SU-DHL-6 (cell line): ENCODE data around the gene TBC1D8B.

Experiments used
- EZH2phosphoT487 ChIP-seq: fragments of 200-600 bp; sonication (generic), shearing (Covaris generic); conservative IDR thresholded peaks from 2 replicates; pipeline ENCODE4 v1.6.1; 2018; ENCODE audit warnings: mild to moderate bottlenecking, antibody characterized with exemption, low read length, moderate library complexity, mixed read lengths
- TF ChIP-seq, protein P1 (sequence below): fragments of 200-600 bp; sonication (generic); IDR thresholded peaks from one replicate; pipeline ENCODE4 v1.5.1; 2017; ENCODE audit warnings: antibody characterized with exemption, mild to moderate bottlenecking, low read length, moderate library complexity; ENCODE audit not compliant: insufficient read depth, poor library complexity, severe bottlenecking

DNA sequence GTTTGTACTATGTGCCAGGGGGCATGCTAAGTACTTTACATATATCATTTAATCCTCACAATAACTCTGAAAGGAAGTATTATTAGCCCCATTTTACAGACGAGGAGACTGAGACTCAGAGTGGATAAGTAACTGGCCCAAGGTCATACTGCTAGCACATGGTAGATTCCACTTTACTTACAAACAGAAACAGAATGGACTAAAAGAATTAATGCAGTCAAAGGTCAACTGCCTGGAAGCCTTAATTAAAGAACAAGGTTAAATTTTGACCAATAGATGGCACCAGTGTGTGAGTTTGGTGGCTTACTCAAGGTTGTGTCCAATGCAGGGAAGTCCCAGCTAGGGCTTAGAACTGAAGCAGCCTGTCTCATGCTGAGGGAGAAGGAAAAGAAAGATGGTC is 96.0 kb downstream of the TBC1D8B start:
- TF ChIP-seq, protein P1, sequence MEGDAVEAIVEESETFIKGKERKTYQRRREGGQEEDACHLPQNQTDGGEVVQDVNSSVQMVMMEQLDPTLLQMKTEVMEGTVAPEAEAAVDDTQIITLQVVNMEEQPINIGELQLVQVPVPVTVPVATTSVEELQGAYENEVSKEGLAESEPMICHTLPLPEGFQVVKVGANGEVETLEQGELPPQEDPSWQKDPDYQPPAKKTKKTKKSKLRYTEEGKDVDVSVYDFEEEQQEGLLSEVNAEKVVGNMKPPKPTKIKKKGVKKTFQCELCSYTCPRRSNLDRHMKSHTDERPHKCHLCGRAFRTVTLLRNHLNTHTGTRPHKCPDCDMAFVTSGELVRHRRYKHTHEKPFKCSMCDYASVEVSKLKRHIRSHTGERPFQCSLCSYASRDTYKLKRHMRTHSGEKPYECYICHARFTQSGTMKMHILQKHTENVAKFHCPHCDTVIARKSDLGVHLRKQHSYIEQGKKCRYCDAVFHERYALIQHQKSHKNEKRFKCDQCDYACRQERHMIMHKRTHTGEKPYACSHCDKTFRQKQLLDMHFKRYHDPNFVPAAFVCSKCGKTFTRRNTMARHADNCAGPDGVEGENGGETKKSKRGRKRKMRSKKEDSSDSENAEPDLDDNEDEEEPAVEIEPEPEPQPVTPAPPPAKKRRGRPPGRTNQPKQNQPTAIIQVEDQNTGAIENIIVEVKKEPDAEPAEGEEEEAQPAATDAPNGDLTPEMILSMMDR = peak; percentile 9
- TF ChIP-seq EZH2phosphoT487 = no peak
